ENCODE measurements around the gene UPK3BL1.
A peak's percentile ranks its signal among the peaks of the same experiment; 100 is the strongest.
"Not testable (repeated sequence)": the region's sequence is repeated elsewhere in the genome, so short reads cannot be mapped to it uniquely, and the experiment has no call there.

Gene UPK3BL1

GRCh38 chr7:102671166-102671955 lies 28.8 kb upstream of the UPK3BL1 start, which contains the start of gene POLR2J2:
Gene POLR2J2, minus strand, starts transcription at chr7:102671663. Its CDS starts 62 bp downstream, at chr7:102671601.
- not testable (repeated sequence) for H3K9me3 ChIP-seq (ENCODE audit: control insufficient read depth, low read length); H3K4me3 ChIP-seq (ENCODE audit: insufficient read depth, low read depth, low read length, poor library complexity, severe bottlenecking); H3K36me3 ChIP-seq (ENCODE audit: control insufficient read depth, insufficient read depth, low read length); H3K4me1 ChIP-seq (ENCODE audit: control insufficient read depth, insufficient read depth, low read length, poor library complexity, severe bottlenecking); H3K27me3 ChIP-seq (replicated peaks; ENCODE audit: control insufficient read depth, insufficient read depth, low read length, poor library complexity, severe bottlenecking)
- H3K27ac ChIP-seq (ENCODE audit: insufficient read depth, low read length, poor library complexity, severe bottlenecking), result peak within 1 kb of the TSS; percentile 58
- DNase-seq, result peak in 1 of 3 donors; percentile 81

- H3K9me3 ChIP-seq (ENCODE audit: control insufficient read depth, low read length); H3K4me1 ChIP-seq (ENCODE audit: control insufficient read depth, insufficient read depth, low read length, poor library complexity, severe bottlenecking); H3K4me3 ChIP-seq (ENCODE audit: insufficient read depth, low read depth, low read length, poor library complexity, severe bottlenecking); H3K36me3 ChIP-seq (ENCODE audit: control insufficient read depth, insufficient read depth, low read length); H3K27ac ChIP-seq (ENCODE audit: insufficient read depth, low read length, poor library complexity, severe bottlenecking); H3K27me3 ChIP-seq (replicated peaks; ENCODE audit: control insufficient read depth, insufficient read depth, low read length, poor library complexity, severe bottlenecking); DNase-seq: not testable (repeated sequence)
Measured at GRCh38 chr7:102667523-102667922, 24.9 kb upstream of the UPK3BL1 start.

GRCh38 chr7:102666850-102667249 lies 24.3 kb upstream of the UPK3BL1 start:
- H3K27ac ChIP-seq (ENCODE audit: insufficient read depth, low read length, poor library complexity, severe bottlenecking); H3K9me3 ChIP-seq (ENCODE audit: control insufficient read depth, low read length); DNase-seq; H3K4me3 ChIP-seq (ENCODE audit: insufficient read depth, low read depth, low read length, poor library complexity, severe bottlenecking); H3K27me3 ChIP-seq (replicated peaks; ENCODE audit: control insufficient read depth, insufficient read depth, low read length, poor library complexity, severe bottlenecking); H3K4me1 ChIP-seq (ENCODE audit: control insufficient read depth, insufficient read depth, low read length, poor library complexity, severe bottlenecking); H3K36me3 ChIP-seq (ENCODE audit: control insufficient read depth, insufficient read depth, low read length): not testable (repeated sequence)

GRCh38 chr7:102664765-102665164 lies 22.2 kb upstream of the UPK3BL1 start:
- H3K36me3 ChIP-seq (ENCODE audit: control insufficient read depth, insufficient read depth, low read length); H3K9me3 ChIP-seq (ENCODE audit: control insufficient read depth, low read length); H3K27me3 ChIP-seq (replicated peaks; ENCODE audit: control insufficient read depth, insufficient read depth, low read length, poor library complexity, severe bottlenecking); H3K27ac ChIP-seq (ENCODE audit: insufficient read depth, low read length, poor library complexity, severe bottlenecking); DNase-seq; H3K4me3 ChIP-seq (ENCODE audit: insufficient read depth, low read depth, low read length, poor library complexity, severe bottlenecking); H3K4me1 ChIP-seq (ENCODE audit: control insufficient read depth, insufficient read depth, low read length, poor library complexity, severe bottlenecking): not testable (repeated sequence)

GRCh38 chr7:102649924-102650323 lies 7.3 kb upstream of the UPK3BL1 start, which contains the start of gene SPDYE2B:
Gene SPDYE2B, plus strand, starts transcription at chr7:102650319. Its CDS starts 2,030 bp downstream, at chr7:102652349.
- H3K36me3 ChIP-seq (ENCODE audit: control insufficient read depth, insufficient read depth, low read length); DNase-seq; H3K27me3 ChIP-seq (replicated peaks; ENCODE audit: control insufficient read depth, insufficient read depth, low read length, poor library complexity, severe bottlenecking); H3K4me1 ChIP-seq (ENCODE audit: control insufficient read depth, insufficient read depth, low read length, poor library complexity, severe bottlenecking); H3K27ac ChIP-seq (ENCODE audit: insufficient read depth, low read length, poor library complexity, severe bottlenecking); H3K9me3 ChIP-seq (ENCODE audit: control insufficient read depth, low read length); H3K4me3 ChIP-seq (ENCODE audit: insufficient read depth, low read depth, low read length, poor library complexity, severe bottlenecking): not testable (repeated sequence)

- not testable (repeated sequence) for H3K27ac ChIP-seq (ENCODE audit: insufficient read depth, low read length, poor library complexity, severe bottlenecking); H3K9me3 ChIP-seq (ENCODE audit: control insufficient read depth, low read length); H3K27me3 ChIP-seq (replicated peaks; ENCODE audit: control insufficient read depth, insufficient read depth, low read length, poor library complexity, severe bottlenecking); DNase-seq; H3K4me1 ChIP-seq (ENCODE audit: control insufficient read depth, insufficient read depth, low read length, poor library complexity, severe bottlenecking); H3K36me3 ChIP-seq (ENCODE audit: control insufficient read depth, insufficient read depth, low read length); H3K4me3 ChIP-seq (ENCODE audit: insufficient read depth, low read depth, low read length, poor library complexity, severe bottlenecking)
Measured at GRCh38 chr7:102647813-102648212, 5.2 kb upstream of the UPK3BL1 start.

GRCh38 chr7:102643404-102643803 lies 813 bp upstream of the UPK3BL1 start:
- H3K27ac ChIP-seq (ENCODE audit: insufficient read depth, low read length, poor library complexity, severe bottlenecking); DNase-seq: not testable (repeated sequence)

GRCh38 chr7:102638848-102639247 lies 3.7 kb downstream of the UPK3BL1 start:
- not testable (repeated sequence) for H3K9me3 ChIP-seq (ENCODE audit: control insufficient read depth, low read length); H3K4me1 ChIP-seq (ENCODE audit: control insufficient read depth, insufficient read depth, low read length, poor library complexity, severe bottlenecking); H3K4me3 ChIP-seq (ENCODE audit: insufficient read depth, low read depth, low read length, poor library complexity, severe bottlenecking); DNase-seq; H3K27me3 ChIP-seq (replicated peaks; ENCODE audit: control insufficient read depth, insufficient read depth, low read length, poor library complexity, severe bottlenecking); H3K36me3 ChIP-seq (ENCODE audit: control insufficient read depth, insufficient read depth, low read length); H3K27ac ChIP-seq (ENCODE audit: insufficient read depth, low read length, poor library complexity, severe bottlenecking)

More at GRCh38 chr7:102643404-102643803, 813 bp upstream of the UPK3BL1 start:
- not testable (repeated sequence) for H3K27me3 ChIP-seq (replicated peaks; ENCODE audit: control insufficient read depth, insufficient read depth, low read length, poor library complexity, severe bottlenecking); H3K4me3 ChIP-seq (ENCODE audit: insufficient read depth, low read depth, low read length, poor library complexity, severe bottlenecking); H3K4me1 ChIP-seq (ENCODE audit: control insufficient read depth, insufficient read depth, low read length, poor library complexity, severe bottlenecking); H3K9me3 ChIP-seq (ENCODE audit: control insufficient read depth, low read length); H3K36me3 ChIP-seq (ENCODE audit: control insufficient read depth, insufficient read depth, low read length)

GRCh38 chr7:102636956-102637355 lies 5.6 kb downstream of the UPK3BL1 start:
- not testable (repeated sequence) for H3K27me3 ChIP-seq (replicated peaks; ENCODE audit: control insufficient read depth, insufficient read depth, low read length, poor library complexity, severe bottlenecking); H3K36me3 ChIP-seq (ENCODE audit: control insufficient read depth, insufficient read depth, low read length); DNase-seq; H3K4me1 ChIP-seq (ENCODE audit: control insufficient read depth, insufficient read depth, low read length, poor library complexity, severe bottlenecking); H3K27ac ChIP-seq (ENCODE audit: insufficient read depth, low read length, poor library complexity, severe bottlenecking); H3K4me3 ChIP-seq (ENCODE audit: insufficient read depth, low read depth, low read length, poor library complexity, severe bottlenecking); H3K9me3 ChIP-seq (ENCODE audit: control insufficient read depth, low read length)

- not testable (repeated sequence) for H3K27ac ChIP-seq (ENCODE audit: insufficient read depth, low read length, poor library complexity, severe bottlenecking); DNase-seq; H3K36me3 ChIP-seq (ENCODE audit: control insufficient read depth, insufficient read depth, low read length); H3K9me3 ChIP-seq (ENCODE audit: control insufficient read depth, low read length); H3K27me3 ChIP-seq (replicated peaks; ENCODE audit: control insufficient read depth, insufficient read depth, low read length, poor library complexity, severe bottlenecking); H3K4me1 ChIP-seq (ENCODE audit: control insufficient read depth, insufficient read depth, low read length, poor library complexity, severe bottlenecking); H3K4me3 ChIP-seq (ENCODE audit: insufficient read depth, low read depth, low read length, poor library complexity, severe bottlenecking)
Measured at GRCh38 chr7:102635354-102635753, 7.2 kb downstream of the UPK3BL1 start.

All from effector memory CD4-positive, alpha-beta T cell (primary cell).